ENCODE data around the gene INHA.

INHA gene

DNA sequence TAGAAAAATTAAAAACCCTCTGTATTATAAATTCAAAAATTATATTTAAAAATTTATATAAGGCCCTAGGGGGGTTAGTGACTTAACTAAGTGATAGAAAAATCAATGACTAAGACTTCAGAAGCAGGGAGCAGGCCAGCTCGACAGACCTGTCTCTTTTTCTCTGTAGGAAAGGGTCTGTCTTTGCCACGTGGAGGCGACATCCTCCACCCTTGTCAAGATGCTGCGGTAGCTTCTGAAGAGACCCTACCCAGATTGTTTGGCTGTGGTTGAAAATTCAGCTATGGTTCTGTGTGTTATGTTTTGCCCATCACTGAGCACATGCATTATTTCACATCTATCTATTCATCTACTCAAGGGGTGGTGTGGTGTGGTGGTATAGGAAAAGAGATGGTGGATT is 47.1 kb downstream of the INHA start:
- TF ChIP-seq, protein P1, sequence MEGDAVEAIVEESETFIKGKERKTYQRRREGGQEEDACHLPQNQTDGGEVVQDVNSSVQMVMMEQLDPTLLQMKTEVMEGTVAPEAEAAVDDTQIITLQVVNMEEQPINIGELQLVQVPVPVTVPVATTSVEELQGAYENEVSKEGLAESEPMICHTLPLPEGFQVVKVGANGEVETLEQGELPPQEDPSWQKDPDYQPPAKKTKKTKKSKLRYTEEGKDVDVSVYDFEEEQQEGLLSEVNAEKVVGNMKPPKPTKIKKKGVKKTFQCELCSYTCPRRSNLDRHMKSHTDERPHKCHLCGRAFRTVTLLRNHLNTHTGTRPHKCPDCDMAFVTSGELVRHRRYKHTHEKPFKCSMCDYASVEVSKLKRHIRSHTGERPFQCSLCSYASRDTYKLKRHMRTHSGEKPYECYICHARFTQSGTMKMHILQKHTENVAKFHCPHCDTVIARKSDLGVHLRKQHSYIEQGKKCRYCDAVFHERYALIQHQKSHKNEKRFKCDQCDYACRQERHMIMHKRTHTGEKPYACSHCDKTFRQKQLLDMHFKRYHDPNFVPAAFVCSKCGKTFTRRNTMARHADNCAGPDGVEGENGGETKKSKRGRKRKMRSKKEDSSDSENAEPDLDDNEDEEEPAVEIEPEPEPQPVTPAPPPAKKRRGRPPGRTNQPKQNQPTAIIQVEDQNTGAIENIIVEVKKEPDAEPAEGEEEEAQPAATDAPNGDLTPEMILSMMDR (IDR thresholded peaks at IDR 0.05; ENCODE audit: control extremely low read depth, extremely low read depth, low read depth, missing control alignments), result no peak
- ChIA-PET POLR2A (no interaction called here), CTCF (interaction anchor here (1.9 kb wide), 1 partner anchor 24 kb away, joined by 6 read pairs; no protein-coding TSS in a partner anchor)
- no peak for DNase-seq (ENCODE audit: extremely low spot score)

DNA sequence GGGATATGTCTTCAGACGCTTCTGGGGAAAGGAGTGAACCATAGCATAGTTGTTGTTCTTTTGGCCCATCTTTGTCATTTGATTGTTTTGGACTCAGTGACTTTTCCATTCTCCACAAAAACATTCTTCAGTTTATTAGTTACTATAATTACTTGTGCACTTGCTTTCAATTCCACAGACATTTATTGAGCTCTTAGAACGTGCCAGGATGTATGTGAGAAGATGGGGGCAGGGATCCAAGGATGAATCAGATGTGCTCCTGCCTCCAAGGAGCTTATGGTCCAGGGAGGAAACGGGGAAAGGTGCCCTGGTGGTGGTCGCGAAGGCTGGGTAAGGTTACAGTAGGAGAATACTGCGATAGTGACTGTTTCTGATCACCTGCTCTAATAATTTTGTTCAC is 48.4 kb downstream of the INHA start:
- CTCF ChIA-PET, result interaction anchor here (1.2 to 2.4 kb wide), 4 partner anchors 9 to 79 kb away, joined by 3 to 11 read pairs (median 4); no protein-coding TSS in a partner anchor
- TF ChIP-seq, protein P1 (IDR thresholded peaks at IDR 0.05; ENCODE audit: control extremely low read depth, extremely low read depth, low read depth, missing control alignments), result no peak
- POLR2A ChIA-PET, result no interaction called here
- no peak for DNase-seq (ENCODE audit: extremely low spot score)

DNA sequence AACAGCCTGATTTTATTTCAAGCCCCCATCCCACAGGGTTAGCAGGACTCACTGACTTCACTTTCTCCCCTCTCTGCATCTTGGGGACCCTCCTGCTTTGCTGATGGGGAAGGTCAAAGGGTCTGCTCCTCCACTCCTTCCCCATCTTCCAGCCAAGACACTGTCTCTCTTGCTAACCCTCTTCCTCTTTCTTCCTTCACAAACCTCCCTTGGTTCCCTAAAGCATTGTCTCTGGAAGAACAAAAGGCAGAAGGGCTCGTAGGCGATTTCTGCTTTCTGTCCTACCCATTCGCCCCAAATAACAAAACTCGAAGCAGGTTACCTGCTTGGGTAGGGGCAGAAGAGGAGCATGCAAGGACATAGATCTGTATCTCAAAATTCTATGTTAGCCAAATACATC is 49.8 kb downstream of the INHA start:
- CTCF ChIA-PET, result interaction anchor here (1.2 to 2.4 kb wide), 5 partner anchors 11 to 80 kb away, joined by 3 to 11 read pairs (median 3); no protein-coding TSS in a partner anchor
- TF ChIP-seq, protein P1 (IDR thresholded peaks at IDR 0.05; ENCODE audit: control extremely low read depth, extremely low read depth, low read depth, missing control alignments), result no peak
- DNase-seq (ENCODE audit: extremely low spot score), result no peak
- POLR2A ChIA-PET, result no interaction called here

DNA sequence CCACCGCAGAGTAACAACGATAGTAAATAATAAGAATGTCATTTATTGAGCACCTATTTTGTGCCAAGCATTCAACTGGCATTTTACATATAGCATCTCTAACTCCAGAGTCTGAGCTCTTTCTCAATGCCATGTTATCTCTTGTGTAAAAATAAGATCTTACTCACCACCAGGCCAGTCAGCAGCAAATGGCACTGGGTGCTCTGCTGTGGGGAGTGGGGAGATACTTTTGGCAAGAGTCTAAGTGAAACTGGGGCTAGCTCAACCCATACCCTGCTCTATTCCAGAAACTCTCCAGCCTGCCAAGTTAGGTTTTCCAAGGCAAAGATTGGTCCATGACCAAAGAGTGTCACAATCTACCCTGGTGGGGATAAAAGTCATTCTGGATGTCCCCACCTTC is 50.4 kb downstream of the INHA start:
- ChIA-PET POLR2A (no interaction called here), CTCF (interaction anchor here (1.2 to 1.5 kb wide), 4 partner anchors 10 to 19 kb away, joined by 3 to 4 read pairs (median 3); no protein-coding TSS in a partner anchor)
- no peak for DNase-seq (ENCODE audit: extremely low spot score)
- TF ChIP-seq, protein P1 (IDR thresholded peaks at IDR 0.05; ENCODE audit: control extremely low read depth, extremely low read depth, low read depth, missing control alignments), result no peak

DNA sequence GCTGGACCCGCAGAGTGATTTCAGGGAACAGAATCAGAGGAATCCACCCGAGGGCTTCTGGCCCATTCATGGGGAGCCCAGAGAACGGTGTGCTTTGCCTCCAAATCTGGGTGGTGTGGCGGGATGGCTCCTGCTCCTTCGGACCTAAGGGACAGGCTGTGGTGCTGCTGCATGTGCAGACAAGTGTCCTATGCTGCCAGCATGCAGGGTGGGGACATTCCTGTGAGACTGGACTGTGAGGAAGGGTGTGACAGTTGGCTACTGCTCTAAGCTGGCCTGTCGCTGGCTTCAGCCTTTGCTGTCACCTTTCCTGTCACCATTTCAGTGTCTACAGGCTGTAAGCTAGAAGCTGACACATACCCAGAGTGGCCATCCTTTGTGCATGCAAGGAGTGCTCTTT is 52.5 kb downstream of the INHA start:
- DNase-seq (ENCODE audit: extremely low spot score), result no peak
- ChIA-PET CTCF (interaction anchor here (1.1 kb wide), 1 partner anchor 17 kb away, joined by 4 read pairs; no protein-coding TSS in a partner anchor), POLR2A (no interaction called here)
- TF ChIP-seq, protein P1 (IDR thresholded peaks at IDR 0.05; ENCODE audit: control extremely low read depth, extremely low read depth, low read depth, missing control alignments), result no peak

DNA sequence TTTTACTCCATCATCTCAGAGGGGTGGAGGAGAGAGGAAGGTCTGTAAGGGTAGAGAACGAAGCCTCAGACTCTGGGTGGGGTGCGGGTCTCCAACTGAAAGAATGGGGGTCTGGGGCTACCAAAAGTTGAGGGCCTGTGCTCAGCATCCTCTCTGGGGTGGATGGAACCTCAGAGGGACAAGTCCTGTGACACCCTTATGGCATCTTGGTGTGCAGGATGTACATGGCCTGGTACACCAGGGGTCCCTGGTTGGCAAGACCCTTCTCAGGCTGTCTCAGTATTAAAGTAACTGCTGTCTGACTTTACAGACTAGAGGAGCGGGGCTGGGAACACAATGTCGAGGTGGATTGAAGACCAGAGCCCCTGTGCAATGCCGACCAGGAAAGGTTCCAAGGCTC is 53.1 kb downstream of the INHA start:
- DNase-seq (ENCODE audit: extremely low spot score), result no peak
- CTCF ChIA-PET, result no interaction called here
- TF ChIP-seq, protein P1 (IDR thresholded peaks at IDR 0.05; ENCODE audit: control extremely low read depth, extremely low read depth, low read depth, missing control alignments), result no peak
- POLR2A ChIA-PET, result no interaction called here

Data from GM10248 (cell line).